HCT116 (cell line): Measurements from ENCODE around the gene SLC6A19. TPM values are rescaled to one million over a fixed set of nuclear protein-coding genes. Genes with fewer than 3 reads are reported as not detected.

Experiments
- ATAC-seq: fragments of 200-7000 bp; cut with Tn5 transposase; 2 replicates; pipeline ENCODE4 v1.9.1; 2020; ENCODE audit warnings: mild to moderate bottlenecking, moderate library complexity
- BruUV-seq: library from RNA; stranded (reverse); fragments of 400-500 nt; replicated peaks from 2 replicates; lab custom pipeline; 2021; lab: Mats Ljungman, UMichigan
- CTCF ChIA-PET: fragments of 300-600 bp; sonication (Branson Sonifier 250); formaldehyde crosslinking; loops from one replicate; lab custom pipeline; 2021; ENCODE audit warnings: antibody characterized with exemption; lab: Charles Lee
- POLR2A ChIA-PET: fragments of 300-600, 350-600 bp; sonication (Branson Sonifier 250); formaldehyde crosslinking; loops from one replicate; lab custom pipeline; 2021; ENCODE audit warnings: antibody characterized with exemption; lab: Charles Lee
- RAD21 ChIA-PET, 2 experiments: fragments of 300-600 bp; sonication (Branson Sonifier 250); formaldehyde crosslinking; loops; one replicate each; lab custom pipeline; 2023; ENCODE audit warnings: low total read pairs in 2 of 2; ENCODE audit not compliant: uncharacterized antibody in 2 of 2, unreplicated experiment in 2 of 2, low non-redundant PET in 1 of 2; lab: Charles Lee
- DNase-seq: peaks from one replicate; pipeline ENCODE4 v3.0.0-alpha.2; 2010; ENCODE audit warnings: low read depth, low spot score
- H2AFZ ChIP-seq: fragments of 200-600 bp; shearing (Covaris generic), sonication (generic); 2 replicates; pipeline ENCODE4 v1.6.1; 2017; ENCODE audit warnings: low read depth, mixed run types, mixed read lengths, antibody characterized with exemption, low read length; ENCODE audit not compliant: poor library complexity, severe bottlenecking
- H3K27ac ChIP-seq: 2 replicates; pipeline ENCODE4 v1.5.1; 2012; ENCODE audit warnings: low read depth, low read length
- H3K27me3 ChIP-seq: fragments of 200-600 bp; sonication (generic); 2 replicates; pipeline ENCODE4 v1.6.1; 2016; ENCODE audit warnings: mixed run types, low read length, mixed read lengths; ENCODE audit not compliant: insufficient read depth
- H3K36me3 ChIP-seq, 2 experiments: fragments of 200-500 bp in 1 of 2; fragments of 200-600 bp in 1 of 2; sonication (Bioruptor generic) in 1 of 2; sonication (generic) in 1 of 2; 2 replicates each; pipeline versions ENCODE4 v1.5.1 to v1.6.1; 2014 to 2016; ENCODE audit warnings: low read length in 2 of 2, inconsistent platforms in 1 of 2, mixed read lengths in 1 of 2, mixed run types in 1 of 2; ENCODE audit not compliant: insufficient read depth in 2 of 2, control insufficient read depth in 1 of 2
- H3K4me1 ChIP-seq, 2 experiments: fragments of 200-600 bp in 1 of 2; sonication (generic) in 1 of 2; 2 replicates each; pipeline versions ENCODE4 v1.5.1 to v1.6.1; 2012 to 2017; ENCODE audit warnings: low read length in 2 of 2, inconsistent platforms in 1 of 2, mild to moderate bottlenecking in 1 of 2, mixed read lengths in 1 of 2, mixed run types in 1 of 2, moderate library complexity in 1 of 2; ENCODE audit not compliant: insufficient read depth in 2 of 2, control insufficient read depth in 1 of 2
- H3K4me2 ChIP-seq: fragments of 200-600 bp; sonication (generic); 2 replicates; pipeline ENCODE4 v1.6.1; 2017; ENCODE audit warnings: mixed run types, low read length, mixed read lengths
- H3K4me3 ChIP-seq, 2 experiments: fragments of 200-600 bp in 1 of 2; sonication (generic) in 1 of 2; replicated peaks in 1 of 2; 2 replicates each; pipeline ENCODE4 v1.5.1; 2011 to 2016; ENCODE audit warnings: low read length in 2 of 2, control low read depth in 1 of 2, low read depth in 1 of 2, mild to moderate bottlenecking in 1 of 2, mixed read lengths in 1 of 2, mixed run types in 1 of 2
- H3K79me2 ChIP-seq: fragments of 200-600 bp; sonication (generic); 2 replicates; pipeline ENCODE4 v1.6.1; 2017; ENCODE audit warnings: mild to moderate bottlenecking, mixed run types, low read length, moderate library complexity, mixed read lengths; ENCODE audit not compliant: insufficient read depth
- H3K9ac ChIP-seq: fragments of 200-600 bp; sonication (generic); 2 replicates; pipeline ENCODE4 v1.6.1; 2016; ENCODE audit warnings: low read length, mixed read lengths
- H3K9me2 ChIP-seq: fragments of 200-600 bp; sonication (generic), shearing (Covaris generic); 2 replicates; pipeline ENCODE4 v1.6.1; 2017; ENCODE audit warnings: mixed run types, mild to moderate bottlenecking, moderate library complexity; ENCODE audit not compliant: insufficient read depth
- H3K9me3 ChIP-seq, 2 experiments: fragments of 200-500 bp in 1 of 2; fragments of 200-600 bp in 1 of 2; sonication (Bioruptor generic) in 1 of 2; sonication (generic) in 1 of 2; 2 replicates each; pipeline ENCODE4 v1.6.1; 2014 to 2017; ENCODE audit warnings: low read length in 2 of 2, mixed read lengths in 2 of 2, inconsistent platforms in 1 of 2, low read depth in 1 of 2, mild to moderate bottlenecking in 1 of 2, mixed run types in 1 of 2, moderate library complexity in 1 of 2; ENCODE audit not compliant: control insufficient read depth in 1 of 2, insufficient read depth in 1 of 2
- H4K20me1 ChIP-seq: fragments of 200-600 bp; sonication (generic), shearing (Covaris generic); 2 replicates; pipeline ENCODE4 v1.6.1; 2017; ENCODE audit warnings: mixed run types, mild to moderate bottlenecking, moderate library complexity; ENCODE audit not compliant: insufficient read depth
- CEBPB ChIP-seq: IDR thresholded peaks from 2 replicates; pipeline ENCODE4 v1.6.1; 2012; ENCODE audit warnings: low read depth
- EGR1 ChIP-seq: IDR thresholded peaks from 2 replicates; pipeline ENCODE4 v1.6.1; 2012; ENCODE audit warnings: low read depth
- ELF1 ChIP-seq: IDR thresholded peaks from 2 replicates; pipeline ENCODE4 v1.6.1; 2012; ENCODE audit warnings: low read depth, borderline replicate concordance
- EZH2 ChIP-seq: fragments of 200-600 bp; sonication (generic); IDR thresholded peaks from 2 replicates; pipeline ENCODE4 v1.6.1; 2017; ENCODE audit warnings: antibody characterized with exemption, mixed run types
- EZH2phosphoT487 ChIP-seq: fragments of 200-600 bp; IDR thresholded peaks from 2 replicates; pipeline ENCODE4 v1.6.1; 2018; ENCODE audit warnings: antibody characterized with exemption, borderline replicate concordance
- FOSL1 ChIP-seq: IDR thresholded peaks from 2 replicates; pipeline ENCODE4 v1.6.1; 2012; ENCODE audit warnings: low read depth
- POLR2A ChIP-seq: IDR thresholded peaks from 2 replicates; pipeline ENCODE4 v1.7.0; 2011; ENCODE audit warnings: borderline replicate concordance; ENCODE audit not compliant: insufficient read depth, insufficient read length; ENCODE audit errors: extremely low read depth
- RAD21 ChIP-seq: IDR thresholded peaks from 2 replicates; pipeline ENCODE4 v1.6.1; 2012; ENCODE audit warnings: low read depth, mild to moderate bottlenecking
- SIN3A ChIP-seq: IDR thresholded peaks from 2 replicates; pipeline ENCODE4 v1.6.1; 2012; ENCODE audit warnings: low read depth
- TCF7L2 ChIP-seq: IDR thresholded peaks from 2 replicates; pipeline ENCODE4 v1.7.0; 2011; ENCODE audit warnings: borderline replicate concordance, inconsistent platforms; ENCODE audit not compliant: insufficient read depth, insufficient read length; ENCODE audit errors: extremely low read depth
- YY1 ChIP-seq: IDR thresholded peaks from 2 replicates; pipeline ENCODE4 v1.6.1; 2011; ENCODE audit warnings: low read length, low read depth, moderate library complexity, mild to moderate bottlenecking; ENCODE audit not compliant: insufficient replicate concordance; ENCODE audit errors: extremely low read depth
- ZFX ChIP-seq: fragments of 450-650 bp; IDR thresholded peaks from 2 replicates; pipeline ENCODE4 v1.6.1; 2017
- ZNF274 ChIP-seq: fragments of 200-500 bp; sonication (Bioruptor generic); IDR thresholded peaks from 2 replicates; pipeline ENCODE4 v1.6.1; 2014; ENCODE audit warnings: mild to moderate bottlenecking, low read depth, low read length, inconsistent platforms
- intact Hi-C: fragments of 100-400 bp; cut with micrococcal nuclease; formaldehyde crosslinking; loops from 2 replicates; pipeline ENCODE4 v1.10.0; 2022
- total RNA-seq: library from RNA; stranded (reverse); gene quantifications from one replicate; pipeline ENCODE4 v1.2.1, GENCODE V29; 2021; ENCODE audit not compliant: unreplicated experiment
- TF ChIP-seq, protein P1 (sequence below), 3 experiments: fragments of 200-600 bp in 1 of 3; sonication (generic) in 1 of 3; IDR thresholded peaks in 2 of 3; conservative IDR thresholded peaks in 1 of 3; 2 replicates each; pipeline ENCODE4 v1.5.1; 2012 to 2017; ENCODE audit warnings: low read depth in 2 of 3, low read length in 2 of 3, antibody characterized with exemption in 1 of 3, borderline replicate concordance in 1 of 3, control low read depth in 1 of 3, mild to moderate bottlenecking in 1 of 3, mixed read lengths in 1 of 3, mixed run types in 1 of 3, moderate library complexity in 1 of 3; ENCODE audit not compliant: insufficient read depth in 1 of 3
- TF ChIP-seq, protein P2 (sequence below): IDR thresholded peaks from 2 replicates; pipeline ENCODE4 v1.6.1; 2011; ENCODE audit warnings: mild to moderate bottlenecking, low read length, moderate library complexity; ENCODE audit not compliant: insufficient replicate concordance; ENCODE audit errors: extremely low read depth
- TF ChIP-seq, protein P3 (sequence below): IDR thresholded peaks from 2 replicates; pipeline ENCODE4 v1.6.1; 2012; ENCODE audit warnings: low read depth
- TF ChIP-seq, protein P4 (sequence below): IDR thresholded peaks from 2 replicates; pipeline ENCODE4 v1.6.1; 2012

The SLC6A19 gene
- total RNA-seq, 1 experiment from 2014 or later, result not detected

DNA sequence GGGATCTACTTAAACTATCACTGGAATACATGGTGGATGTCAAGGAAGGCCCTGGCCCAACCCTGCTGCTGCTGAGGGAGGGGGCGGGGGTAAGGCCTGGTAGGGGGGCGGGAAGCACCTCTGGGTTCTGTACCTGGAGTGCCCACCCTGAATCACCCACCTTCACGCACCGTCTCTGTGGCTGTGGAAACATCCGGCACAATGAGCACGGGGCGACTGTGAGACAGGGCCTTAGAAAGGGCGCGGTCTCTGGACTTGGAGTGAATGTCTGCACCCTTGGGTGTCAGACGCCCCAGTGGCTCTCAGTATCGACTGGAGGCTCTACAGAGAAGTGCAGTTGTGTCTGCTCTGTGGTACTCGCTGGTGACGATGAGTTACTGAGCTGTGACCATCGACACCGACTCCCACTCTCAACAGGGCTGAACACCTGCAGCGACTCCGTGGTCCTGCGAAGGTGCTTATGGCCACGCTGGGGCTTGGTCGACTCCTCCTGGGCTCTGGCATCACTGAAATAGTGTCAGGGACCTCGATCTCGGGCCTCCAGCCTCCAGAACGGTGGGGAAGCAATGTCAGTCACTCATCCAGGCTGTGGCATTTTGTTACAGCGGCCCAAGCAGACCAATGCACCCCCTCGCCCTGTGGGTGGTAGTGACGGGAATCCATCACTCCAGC is 25.5 kb upstream of the SLC6A19 start:
- BruUV-seq, result no TSS peak
- H3K27me3 ChIP-seq, result no peaks in the 10 kb centered on the region
- ChIA-PET CTCF (no interaction called here), POLR2A (no interaction called here), RAD21 (interaction anchor here in 1 of 2 experiments (0.6 kb wide), 1 partner anchor 59 kb away, joined by 4 read pairs; no protein-coding TSS in a partner anchor)
- no peak overlapping the region for H3K4me2 ChIP-seq
- H3K9me2 ChIP-seq, result no peaks in the 10 kb centered on the region
- ATAC-seq, result no peak
- H3K9ac ChIP-seq, result no peak overlapping the region
- no peaks in the 10 kb centered on the region for H3K9me3 ChIP-seq
- no peak overlapping the region for H3K4me3 ChIP-seq
- H3K27ac ChIP-seq, result no peak overlapping the region; the same call in 1 of the 2 replicates
- H3K36me3 ChIP-seq, result no peaks in the 10 kb centered on the region
- no peak overlapping the region for H2AFZ ChIP-seq
- H4K20me1 ChIP-seq, result no peaks in the 10 kb centered on the region
- peaks cover 6 to 13% of the 10 kb centered on the region in 2 experiments for H3K4me1 ChIP-seq
- TF ChIP-seq, protein P1, sequence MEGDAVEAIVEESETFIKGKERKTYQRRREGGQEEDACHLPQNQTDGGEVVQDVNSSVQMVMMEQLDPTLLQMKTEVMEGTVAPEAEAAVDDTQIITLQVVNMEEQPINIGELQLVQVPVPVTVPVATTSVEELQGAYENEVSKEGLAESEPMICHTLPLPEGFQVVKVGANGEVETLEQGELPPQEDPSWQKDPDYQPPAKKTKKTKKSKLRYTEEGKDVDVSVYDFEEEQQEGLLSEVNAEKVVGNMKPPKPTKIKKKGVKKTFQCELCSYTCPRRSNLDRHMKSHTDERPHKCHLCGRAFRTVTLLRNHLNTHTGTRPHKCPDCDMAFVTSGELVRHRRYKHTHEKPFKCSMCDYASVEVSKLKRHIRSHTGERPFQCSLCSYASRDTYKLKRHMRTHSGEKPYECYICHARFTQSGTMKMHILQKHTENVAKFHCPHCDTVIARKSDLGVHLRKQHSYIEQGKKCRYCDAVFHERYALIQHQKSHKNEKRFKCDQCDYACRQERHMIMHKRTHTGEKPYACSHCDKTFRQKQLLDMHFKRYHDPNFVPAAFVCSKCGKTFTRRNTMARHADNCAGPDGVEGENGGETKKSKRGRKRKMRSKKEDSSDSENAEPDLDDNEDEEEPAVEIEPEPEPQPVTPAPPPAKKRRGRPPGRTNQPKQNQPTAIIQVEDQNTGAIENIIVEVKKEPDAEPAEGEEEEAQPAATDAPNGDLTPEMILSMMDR (IDR thresholded peaks at IDR 0.05 in 2 of 3, conservative IDR thresholded peaks at IDR 0.05 in 1 of 3; ENCODE audit: borderline replicate concordance in 1 of 3, insufficient read depth in 1 of 3, low read depth in 2 of 3, low read length in 2 of 3), result no peak
- TF ChIP-seq, protein P2, sequence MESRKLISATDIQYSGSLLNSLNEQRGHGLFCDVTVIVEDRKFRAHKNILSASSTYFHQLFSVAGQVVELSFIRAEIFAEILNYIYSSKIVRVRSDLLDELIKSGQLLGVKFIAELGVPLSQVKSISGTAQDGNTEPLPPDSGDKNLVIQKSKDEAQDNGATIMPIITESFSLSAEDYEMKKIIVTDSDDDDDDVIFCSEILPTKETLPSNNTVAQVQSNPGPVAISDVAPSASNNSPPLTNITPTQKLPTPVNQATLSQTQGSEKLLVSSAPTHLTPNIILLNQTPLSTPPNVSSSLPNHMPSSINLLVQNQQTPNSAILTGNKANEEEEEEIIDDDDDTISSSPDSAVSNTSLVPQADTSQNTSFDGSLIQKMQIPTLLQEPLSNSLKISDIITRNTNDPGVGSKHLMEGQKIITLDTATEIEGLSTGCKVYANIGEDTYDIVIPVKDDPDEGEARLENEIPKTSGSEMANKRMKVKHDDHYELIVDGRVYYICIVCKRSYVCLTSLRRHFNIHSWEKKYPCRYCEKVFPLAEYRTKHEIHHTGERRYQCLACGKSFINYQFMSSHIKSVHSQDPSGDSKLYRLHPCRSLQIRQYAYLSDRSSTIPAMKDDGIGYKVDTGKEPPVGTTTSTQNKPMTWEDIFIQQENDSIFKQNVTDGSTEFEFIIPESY, result no peak
- no peak for TF ChIP-seq FOSL1
- no peak for TF ChIP-seq TCF7L2
- TF ChIP-seq RAD21, result no peak
- TF ChIP-seq, protein P3, sequence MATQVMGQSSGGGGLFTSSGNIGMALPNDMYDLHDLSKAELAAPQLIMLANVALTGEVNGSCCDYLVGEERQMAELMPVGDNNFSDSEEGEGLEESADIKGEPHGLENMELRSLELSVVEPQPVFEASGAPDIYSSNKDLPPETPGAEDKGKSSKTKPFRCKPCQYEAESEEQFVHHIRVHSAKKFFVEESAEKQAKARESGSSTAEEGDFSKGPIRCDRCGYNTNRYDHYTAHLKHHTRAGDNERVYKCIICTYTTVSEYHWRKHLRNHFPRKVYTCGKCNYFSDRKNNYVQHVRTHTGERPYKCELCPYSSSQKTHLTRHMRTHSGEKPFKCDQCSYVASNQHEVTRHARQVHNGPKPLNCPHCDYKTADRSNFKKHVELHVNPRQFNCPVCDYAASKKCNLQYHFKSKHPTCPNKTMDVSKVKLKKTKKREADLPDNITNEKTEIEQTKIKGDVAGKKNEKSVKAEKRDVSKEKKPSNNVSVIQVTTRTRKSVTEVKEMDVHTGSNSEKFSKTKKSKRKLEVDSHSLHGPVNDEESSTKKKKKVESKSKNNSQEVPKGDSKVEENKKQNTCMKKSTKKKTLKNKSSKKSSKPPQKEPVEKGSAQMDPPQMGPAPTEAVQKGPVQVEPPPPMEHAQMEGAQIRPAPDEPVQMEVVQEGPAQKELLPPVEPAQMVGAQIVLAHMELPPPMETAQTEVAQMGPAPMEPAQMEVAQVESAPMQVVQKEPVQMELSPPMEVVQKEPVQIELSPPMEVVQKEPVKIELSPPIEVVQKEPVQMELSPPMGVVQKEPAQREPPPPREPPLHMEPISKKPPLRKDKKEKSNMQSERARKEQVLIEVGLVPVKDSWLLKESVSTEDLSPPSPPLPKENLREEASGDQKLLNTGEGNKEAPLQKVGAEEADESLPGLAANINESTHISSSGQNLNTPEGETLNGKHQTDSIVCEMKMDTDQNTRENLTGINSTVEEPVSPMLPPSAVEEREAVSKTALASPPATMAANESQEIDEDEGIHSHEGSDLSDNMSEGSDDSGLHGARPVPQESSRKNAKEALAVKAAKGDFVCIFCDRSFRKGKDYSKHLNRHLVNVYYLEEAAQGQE, result no peak
- no peak for TF ChIP-seq ELF1
- no peak for TF ChIP-seq EZH2phosphoT487
- no peak for TF ChIP-seq EZH2
- no peak for TF ChIP-seq CEBPB
- TF ChIP-seq SIN3A, result no peak
- no peak for TF ChIP-seq EGR1
- TF ChIP-seq ZNF274, result no peak
- TF ChIP-seq POLR2A, result no peak
- no peak for TF ChIP-seq ZFX
- TF ChIP-seq, protein P4, sequence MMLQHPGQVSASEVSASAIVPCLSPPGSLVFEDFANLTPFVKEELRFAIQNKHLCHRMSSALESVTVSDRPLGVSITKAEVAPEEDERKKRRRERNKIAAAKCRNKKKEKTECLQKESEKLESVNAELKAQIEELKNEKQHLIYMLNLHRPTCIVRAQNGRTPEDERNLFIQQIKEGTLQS, result no peak
- no peak for TF ChIP-seq YY1
- intact Hi-C loops, result no loop called here
- no peaks in the 10 kb centered on the region for H3K79me2 ChIP-seq
- no peak for DNase-seq
